PC-9 (cell line): ENCODE measurements around the gene CMTM5. TPM values are rescaled to one million over a fixed set of nuclear protein-coding genes. Genes with fewer than 3 reads are reported as not detected.

Experiments used
- Bru-seq: library from RNA; stranded (reverse); fragments of 400-500 nt; gene quantifications from one replicate; lab custom pipeline; 2021; lab: Mats Ljungman, UMichigan
- BruChase-seq, 2 experiments: library from RNA; stranded (reverse); fragments of 400-500 nt; gene quantifications; one replicate each; lab custom pipeline; 2021; lab: Mats Ljungman, UMichigan
- BruUV-seq: library from RNA; stranded (reverse); fragments of 400-500 nt; replicated peaks from 2 replicates; lab custom pipeline; 2021; lab: Mats Ljungman, UMichigan
- CTCF ChIA-PET: fragments of 300-600 bp; sonication (Branson Sonifier 250); formaldehyde crosslinking; loops from one replicate; lab custom pipeline; 2022; ENCODE audit warnings: antibody characterized with exemption; lab: Charles Lee
- POLR2A ChIA-PET: fragments of 300-600 bp; sonication (Branson Sonifier 250); formaldehyde crosslinking; loops from one replicate; lab custom pipeline; 2022; ENCODE audit warnings: antibody characterized with exemption; ENCODE audit not compliant: unreplicated experiment; lab: Charles Lee
- DNase-seq, 2 experiments: peaks; one replicate each; pipeline versions ENCODE4 v3.0.0 to v3.0.0-alpha.2; 2015 to 2022; ENCODE audit warnings: mixed read lengths in 1 of 2
- H2AFZ ChIP-seq: fragments of 200-600 bp; sonication (generic); 2 replicates; pipeline ENCODE4 v1.8.1; 2017; ENCODE audit warnings: antibody characterized with exemption
- H3F3A ChIP-seq: fragments of 200-600 bp; sonication (generic); 2 replicates; pipeline ENCODE4 v1.8.1; 2017; ENCODE audit warnings: antibody characterized with exemption, mild to moderate bottlenecking, low read depth; ENCODE audit not compliant: insufficient read depth
- H3K27ac ChIP-seq: fragments of 200-600 bp; sonication (generic); 2 replicates; pipeline ENCODE4 v1.6.1; 2016; ENCODE audit warnings: mixed run types
- H3K27me3 ChIP-seq: fragments of 200-600 bp; sonication (generic); 2 replicates; pipeline ENCODE4 v1.6.1; 2016; ENCODE audit warnings: low read depth, mixed run types; ENCODE audit not compliant: insufficient read depth
- H3K36me3 ChIP-seq: fragments of 200-600 bp; sonication (generic); 2 replicates; pipeline ENCODE4 v1.6.1; 2016; ENCODE audit warnings: low read depth, mixed run types
- H3K4me1 ChIP-seq: fragments of 200-600 bp; sonication (generic); replicated peaks from 2 replicates; pipeline ENCODE4 v1.6.1; 2016; ENCODE audit warnings: mixed run types; ENCODE audit not compliant: insufficient read depth
- H3K4me2 ChIP-seq: fragments of 200-600 bp; sonication (generic); 2 replicates; pipeline ENCODE4 v1.6.1; 2017; ENCODE audit warnings: mixed run types
- H3K4me3 ChIP-seq: fragments of 200-600 bp; sonication (generic); 2 replicates; pipeline ENCODE4 v1.6.1; 2016; ENCODE audit warnings: mixed run types
- H3K79me2 ChIP-seq: fragments of 200-600 bp; sonication (generic); 2 replicates; pipeline ENCODE4 v1.6.1; 2017; ENCODE audit warnings: low read depth, mixed run types
- H3K9me2 ChIP-seq: fragments of 200-600 bp; sonication (generic); 2 replicates; pipeline ENCODE4 v1.8.1; 2017; ENCODE audit warnings: mild to moderate bottlenecking; ENCODE audit not compliant: insufficient read depth
- H3K9me3 ChIP-seq: fragments of 200-600 bp; sonication (generic); 2 replicates; pipeline ENCODE4 v1.8.1; 2016; ENCODE audit warnings: low read depth; ENCODE audit not compliant: insufficient read depth
- H4K20me1 ChIP-seq: fragments of 200-600 bp; sonication (generic); 2 replicates; pipeline ENCODE4 v1.8.1; 2017; ENCODE audit not compliant: insufficient read depth
- CTCF ChIP-seq: fragments of 200-600 bp; sonication (generic); conservative IDR thresholded peaks from 2 replicates; pipeline ENCODE4 v1.6.1; 2017; ENCODE audit warnings: mixed run types, antibody characterized with exemption, mild to moderate bottlenecking, moderate library complexity
- EZH2 ChIP-seq: fragments of 200-600 bp; sonication (generic); IDR thresholded peaks from 2 replicates; pipeline ENCODE4 v1.8.0; 2017; ENCODE audit warnings: antibody characterized with exemption, low read depth
- intact Hi-C: fragments of 100-400 bp; cut with micrococcal nuclease; formaldehyde crosslinking; loops from one replicate; pipeline ENCODE4 v1.10.0; 2022; ENCODE audit not compliant: unreplicated experiment
- long read RNA-seq: library from polyadenylated mRNA; stranded (forward); transcript quantifications from one replicate; pipeline ENCODE4 v2.0.0, GENCODE V29; 2022
- total RNA-seq: library from RNA; stranded (reverse); gene quantifications from 2 replicates; pipeline ENCODE4 v1.2.3, GENCODE V29; 2021

CMTM5 gene, protein sequence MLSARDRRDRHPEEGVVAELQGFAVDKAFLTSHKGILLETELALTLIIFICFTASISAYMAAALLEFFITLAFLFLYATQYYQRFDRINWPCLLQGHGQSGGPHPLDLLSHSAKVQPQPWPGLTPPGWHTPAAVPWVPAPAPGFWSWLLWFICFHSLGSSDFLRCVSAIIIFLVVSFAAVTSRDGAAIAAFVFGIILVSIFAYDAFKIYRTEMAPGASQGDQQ
- total RNA-seq, result not detected in 2 replicates
- not detected for Bru-seq, nascent RNA
- not detected for BruChase-seq, experiment 1, labeled RNA remaining after a 2-hour chase
- not detected for BruChase-seq, experiment 2, labeled RNA remaining after a 6-hour chase
- long read RNA-seq, result 0 reads

- Histone ChIP-seq H3K79me2 (no peaks in the 10 kb centered on the region), H3K9me2 (no peaks in the 10 kb centered on the region), H2AFZ (no peak within 1 kb of the TSS), H3K27ac (no peak within 1 kb of the TSS), H3F3A (no peaks in the 10 kb centered on the region), H3K36me3 (no peaks in the 10 kb centered on the region), H3K9me3 (no peaks in the 10 kb centered on the region), H3K4me2 (no peak within 1 kb of the TSS), H4K20me1 (no peaks in the 10 kb centered on the region), H3K4me1 (no peaks in the 10 kb centered on the region), H3K4me3 (no peak within 1 kb of the TSS), H3K27me3 (peaks cover 62% of the 10 kb centered on the region)
- TF ChIP-seq CTCF, result no peak
- no peak for TF ChIP-seq EZH2
- ChIA-PET POLR2A (no interaction called here), CTCF (no interaction called here)
- no TSS peak for BruUV-seq
- no peak for DNase-seq
- intact Hi-C loops, result no loop called here
Measured at GRCh38 chr14:23376482-23377197, at the start of gene CMTM5. CMTM5 (plus strand) TSS chr14:23377046; CDS start chr14:23377252, 206 bp downstream.

- Histone ChIP-seq H4K20me1 (no peaks in the 10 kb centered on the region), H3K9me2 (no peaks in the 10 kb centered on the region), H3F3A (peaks cover 24% of the 10 kb centered on the region; the same call in 1 of the 2 replicates), H2AFZ (no peak overlapping the region), H3K27ac (no peak overlapping the region), H3K79me2 (peaks cover 10% of the 10 kb centered on the region; the same call in 1 of the 2 replicates), H3K27me3 (0 out of 2 replicates have a peak, but pooled peaks cover 8% of the 10 kb centered on the region), H3K9me3 (no peaks in the 10 kb centered on the region), H3K4me2 (no peak overlapping the region), H3K4me1 (peaks cover 3% of the 10 kb centered on the region; the same call in 1 of the 2 replicates), H3K4me3 (no peak overlapping the region), H3K36me3 (peaks cover 12% of the 10 kb centered on the region; the same call in 1 of the 2 replicates)
- ChIA-PET CTCF (interaction anchor here (0.6 kb wide), 3 partner anchors 58 to 160 kb away, joined by 3 to 9 read pairs (median 5); no protein-coding TSS in a partner anchor), POLR2A (interaction anchor here (0.7 kb wide), 1 partner anchor 8 kb away, joined by 3 read pairs; no protein-coding TSS in a partner anchor)
- TF ChIP-seq CTCF, result peak; percentile 77
- TF ChIP-seq EZH2, result no peak
- BruUV-seq, result no TSS peak
- DNase-seq, result peak; percentile 35 to 36
- intact Hi-C loops, result loop anchor here (1.0 to 5.0 kb wide), 2 partner anchors 52 to 229 kb away; partner anchors contain the start of gene THTPA
Measured at GRCh38 chr14:23327947-23328744, 48.7 kb upstream of the CMTM5 start.

- no peak overlapping the region for H3K4me2 ChIP-seq
- H3K27ac ChIP-seq, result no peak overlapping the region
- BruUV-seq, result no TSS peak
- POLR2A ChIA-PET, result no interaction called here
- H3K9me2 ChIP-seq, result no peaks in the 10 kb centered on the region
- intact Hi-C loops, result no loop called here
- DNase-seq, result no peak
- H3K27me3 ChIP-seq, result peaks cover 45% of the 10 kb centered on the region
- no peak overlapping the region for H3K4me3 ChIP-seq
- no peaks in the 10 kb centered on the region for H4K20me1 ChIP-seq
- H3F3A ChIP-seq, result no peaks in the 10 kb centered on the region
- H2AFZ ChIP-seq, result no peak overlapping the region
- H3K36me3 ChIP-seq, result no peaks in the 10 kb centered on the region
- no peak for TF ChIP-seq EZH2
- CTCF ChIA-PET, result interaction anchor here (0.7 kb wide), 1 partner anchor 9 kb away, joined by 9 read pairs; no protein-coding TSS in a partner anchor
- no peaks in the 10 kb centered on the region for H3K9me3 ChIP-seq
- no peaks in the 10 kb centered on the region for H3K79me2 ChIP-seq
- H3K4me1 ChIP-seq, result no peaks in the 10 kb centered on the region
Measured at GRCh38 chr14:23335623-23336022, 41.2 kb upstream of the CMTM5 start.
